IMR-90 (cell line): Measurements from ENCODE around the gene TMPRSS15. TPM values are rescaled to one million over a fixed set of nuclear protein-coding genes. Genes with fewer than 3 reads are reported as not detected.

Experiments
- ATAC-seq: fragments of 200-7000 bp; cut with Tn5 transposase; 2 replicates; pipeline ENCODE4 v1.9.1; 2020; ENCODE audit warnings: low read depth, mild to moderate bottlenecking, moderate library complexity
- BruUV-seq: library from RNA; stranded (reverse); fragments of 400-500 nt; replicated peaks from 2 replicates; lab custom pipeline; 2021; lab: Mats Ljungman, UMichigan
- CTCF ChIA-PET: fragments of 300-600 bp; formaldehyde crosslinking; extraction: SDS; loops from one replicate; lab custom pipeline; 2021; ENCODE audit warnings: antibody characterized with exemption; lab: Yijun Ruan, JAX
- POLR2A ChIA-PET: fragments of 300-600 bp; sonication (Branson Sonifier 250); formaldehyde crosslinking; loops from one replicate; lab custom pipeline; 2022; ENCODE audit warnings: antibody characterized with exemption; ENCODE audit not compliant: unreplicated experiment; lab: Charles Lee
- DNase-seq: peaks from one replicate; pipeline ENCODE4 v3.0.0; 2013
- H2AFZ ChIP-seq: replicated peaks from 2 replicates; pipeline ENCODE3; 2013; ENCODE audit warnings: low read length, mild to moderate bottlenecking; ENCODE audit not compliant: poor library complexity
- H2AK5ac ChIP-seq: 2 replicates; pipeline ENCODE4 v1.6.1; 2013; ENCODE audit warnings: low read depth, low read length, inconsistent platforms
- H2AK9ac ChIP-seq: replicated peaks from 2 replicates; pipeline ENCODE3; 2013; ENCODE audit warnings: mild to moderate bottlenecking, low read depth, low read length, moderate library complexity; ENCODE audit not compliant: poor library complexity
- H2BK120ac ChIP-seq: 2 replicates; pipeline ENCODE4 v1.6.1; 2013; ENCODE audit warnings: low read depth, low read length, inconsistent platforms
- H2BK15ac ChIP-seq: 3 replicates; pipeline ENCODE4 v1.6.1; 2013; ENCODE audit warnings: low read depth, low read length, inconsistent platforms
- H2BK20ac ChIP-seq: 2 replicates; pipeline ENCODE4 v1.6.1; 2013; ENCODE audit warnings: low read depth, mild to moderate bottlenecking, inconsistent platforms, low read length, moderate library complexity
- H2BK5ac ChIP-seq: 2 replicates; pipeline ENCODE4 v1.6.1; 2013; ENCODE audit warnings: mild to moderate bottlenecking, low read depth, low read length, inconsistent platforms; ENCODE audit not compliant: poor library complexity, severe bottlenecking
- H3K14ac ChIP-seq: replicated peaks from 2 replicates; pipeline ENCODE4 v1.6.1; 2013; ENCODE audit warnings: low read depth, low read length, inconsistent platforms
- H3K18ac ChIP-seq: 2 replicates; pipeline ENCODE4 v1.6.1; 2013; ENCODE audit warnings: low read depth, low read length, control low read depth
- H3K23ac ChIP-seq: 2 replicates; pipeline ENCODE4 v1.6.1; 2013; ENCODE audit warnings: low read depth, low read length, inconsistent platforms
- H3K27ac ChIP-seq: 2 replicates; pipeline ENCODE4 v1.5.1; 2013; ENCODE audit warnings: mild to moderate bottlenecking, control low read depth, low read length; ENCODE audit not compliant: insufficient read depth
- H3K27me3 ChIP-seq: 2 replicates; pipeline ENCODE4 v1.6.1; 2013; ENCODE audit warnings: low read length; ENCODE audit not compliant: control insufficient read depth, insufficient read depth
- H3K36me3 ChIP-seq: 2 replicates; pipeline ENCODE4 v1.6.1; 2013; ENCODE audit warnings: low read length, mixed read lengths; ENCODE audit not compliant: control insufficient read depth, insufficient read depth
- H3K4ac ChIP-seq: 2 replicates; pipeline ENCODE4 v1.6.1; 2013; ENCODE audit warnings: low read depth, low read length, inconsistent platforms
- H3K4me1 ChIP-seq: 2 replicates; pipeline ENCODE4 v1.6.1; 2013; ENCODE audit warnings: low read length, mixed read lengths; ENCODE audit not compliant: control insufficient read depth, insufficient read depth
- H3K4me2 ChIP-seq: 2 replicates; pipeline ENCODE4 v1.6.1; 2013; ENCODE audit warnings: low read depth, mild to moderate bottlenecking, control low read depth, low read length, moderate library complexity
- H3K4me3 ChIP-seq: 2 replicates; pipeline ENCODE4 v1.5.1; 2013; ENCODE audit warnings: low read depth, mild to moderate bottlenecking, control low read depth, low read length, moderate library complexity; ENCODE audit not compliant: insufficient read depth
- H3K56ac ChIP-seq: 2 replicates; pipeline ENCODE4 v1.6.1; 2013; ENCODE audit warnings: low read length, inconsistent platforms; ENCODE audit not compliant: insufficient read depth; ENCODE audit errors: extremely low read depth
- H3K79me1 ChIP-seq, 2 experiments: 2 replicates each; pipeline ENCODE4 v1.6.1; 2013; ENCODE audit warnings: low read length in 2 of 2, inconsistent platforms in 1 of 2, low read depth in 1 of 2
- H3K9ac ChIP-seq: 2 replicates; pipeline ENCODE4 v1.6.1; 2013; ENCODE audit warnings: low read depth, low read length, control low read depth
- H3K9me1 ChIP-seq: 2 replicates; pipeline ENCODE4 v1.6.1; 2013; ENCODE audit warnings: low read length, inconsistent platforms; ENCODE audit not compliant: insufficient read depth
- H3K9me3 ChIP-seq: 2 replicates; pipeline ENCODE4 v1.6.1; 2013; ENCODE audit warnings: low read length; ENCODE audit not compliant: control insufficient read depth, insufficient read depth
- H4K20me1 ChIP-seq: 2 replicates; pipeline ENCODE4 v1.6.1; 2013; ENCODE audit warnings: low read length, inconsistent platforms; ENCODE audit not compliant: insufficient read depth
- H4K5ac ChIP-seq: 2 replicates; pipeline ENCODE4 v1.6.1; 2013; ENCODE audit warnings: mild to moderate bottlenecking, low read depth, low read length, control low read depth
- H4K8ac ChIP-seq, 2 experiments: 2 replicates each; pipeline ENCODE4 v1.6.1; 2013; ENCODE audit warnings: low read depth in 2 of 2, low read length in 2 of 2, control low read depth in 1 of 2, inconsistent platforms in 1 of 2
- H4K91ac ChIP-seq: 2 replicates; pipeline ENCODE4 v1.6.1; 2013; ENCODE audit warnings: low read depth, low read length, inconsistent platforms; ENCODE audit not compliant: insufficient read depth
- BHLHE40 ChIP-seq: fragments of 150-350 bp; IDR thresholded peaks from 2 replicates; pipeline ENCODE4 v1.6.1; 2016; ENCODE audit warnings: mild to moderate bottlenecking, low read depth, low read length
- CEBPB ChIP-seq: IDR thresholded peaks from 2 replicates; pipeline ENCODE4 v1.6.1; 2012; ENCODE audit warnings: low read depth, low read length, improper control_type of control experiment
- ELK1 ChIP-seq: fragments of 150-350 bp; IDR thresholded peaks from 2 replicates; pipeline ENCODE4 v1.6.1; 2016; ENCODE audit warnings: low read depth, mild to moderate bottlenecking, low read length, moderate library complexity, borderline replicate concordance
- FOS ChIP-seq: fragments of 150-350 bp; IDR thresholded peaks from 2 replicates; pipeline ENCODE4 v1.6.1; 2016; ENCODE audit warnings: low read depth, low read length
- MAFK ChIP-seq: IDR thresholded peaks from 2 replicates; pipeline ENCODE4 v1.6.1; 2012; ENCODE audit warnings: low read depth, low read length, improper control_type of control experiment
- MAZ ChIP-seq: IDR thresholded peaks from 2 replicates; pipeline ENCODE4 v1.6.1; 2012; ENCODE audit warnings: low read depth, mild to moderate bottlenecking, low read length, improper control_type of control experiment, moderate library complexity, borderline replicate concordance
- MXI1 ChIP-seq: IDR thresholded peaks from 2 replicates; pipeline ENCODE4 v1.6.1; 2012; ENCODE audit warnings: low read depth, mild to moderate bottlenecking, low read length, moderate library complexity, borderline replicate concordance
- NFE2L2 ChIP-seq: fragments of 150-350 bp; IDR thresholded peaks from 2 replicates; pipeline ENCODE4 v1.6.1; 2016; ENCODE audit warnings: low read depth, mild to moderate bottlenecking, low read length
- POLR2A ChIP-seq: IDR thresholded peaks from 2 replicates; pipeline ENCODE4 v1.6.1; 2012; ENCODE audit warnings: mild to moderate bottlenecking, low read depth, low read length
- RAD21 ChIP-seq: IDR thresholded peaks from 2 replicates; pipeline ENCODE4 v1.6.1; 2012; ENCODE audit warnings: low read length, improper control_type of control experiment
- RCOR1 ChIP-seq: IDR thresholded peaks from 2 replicates; pipeline ENCODE4 v1.6.1; 2012; ENCODE audit warnings: mild to moderate bottlenecking, low read length, improper control_type of control experiment; ENCODE audit not compliant: insufficient replicate concordance
- RFX5 ChIP-seq: IDR thresholded peaks from 2 replicates; pipeline ENCODE4 v1.8.0; 2012; ENCODE audit warnings: low read depth, mild to moderate bottlenecking, low read length, moderate library complexity
- SMC3 ChIP-seq: fragments of 150-350 bp; IDR thresholded peaks from 2 replicates; pipeline ENCODE4 v1.6.1; 2016; ENCODE audit warnings: low read depth, mild to moderate bottlenecking, antibody characterized with exemption, low read length, moderate library complexity
- USF2 ChIP-seq: fragments of 150-350 bp; IDR thresholded peaks from 2 replicates; pipeline ENCODE4 v1.6.1; 2017; ENCODE audit warnings: mild to moderate bottlenecking, antibody characterized with exemption, low read length, low read depth
- WGBS, 2 experiments: methylation state at CpG; one replicate each; pipeline versions ENCODE4 v1.1.5 to v1.1.7; 2013; ENCODE audit warnings: missing lambda C conversion rate in 2 of 2; ENCODE audit not compliant: insufficient read length in 1 of 2; ENCODE audit errors: extremely low coverage in 2 of 2; 5-methylcytosine and 5-hydroxymethylcytosine counted together
- dilution Hi-C: fragments of 300-500 bp; cut with HindIII; formaldehyde crosslinking; loops from one replicate; pipeline ENCODE4 v1.14.3; 2018; ENCODE audit warnings: low sequenced_read_pairs; ENCODE audit not compliant: unreplicated experiment
- in situ Hi-C: fragments of 300-500 bp; cut with MboI; formaldehyde crosslinking; loops from 3 replicates; pipeline ENCODE4 v1.14.3; 2019; ENCODE audit warnings: low sequenced_read_pairs, inconsistent platforms, mixed read lengths
- intact Hi-C: fragments of 100-400 bp; cut with micrococcal nuclease; formaldehyde crosslinking; loops from 2 replicates; pipeline ENCODE4 v1.10.0; 2022
- polyA plus RNA-seq, 3 experiments: library from polyadenylated mRNA; depleted of rRNA; stranded (reverse); fragments of >200 nt; gene quantifications; 2 replicates each; pipeline ENCODE4 v1.2.3, GENCODE V29; 2012; ENCODE audit warnings: low replicate concordance in 1 of 3
- total RNA-seq: library from RNA; depleted of rRNA; stranded (reverse); fragments of >200 nt; gene quantifications from 2 replicates; pipeline ENCODE4 v1.2.3, GENCODE V29; 2012
- TF ChIP-seq, protein P1 (sequence below): conservative IDR thresholded peaks from 2 replicates; pipeline ENCODE4 v1.5.1; 2012; ENCODE audit warnings: mild to moderate bottlenecking, low read depth, low read length, improper control_type of control experiment

Gene TMPRSS15
- total and polyA plus RNA-seq, 2 of the 4 experiments (the other 2 are of a cell fraction): not detected

DNA sequence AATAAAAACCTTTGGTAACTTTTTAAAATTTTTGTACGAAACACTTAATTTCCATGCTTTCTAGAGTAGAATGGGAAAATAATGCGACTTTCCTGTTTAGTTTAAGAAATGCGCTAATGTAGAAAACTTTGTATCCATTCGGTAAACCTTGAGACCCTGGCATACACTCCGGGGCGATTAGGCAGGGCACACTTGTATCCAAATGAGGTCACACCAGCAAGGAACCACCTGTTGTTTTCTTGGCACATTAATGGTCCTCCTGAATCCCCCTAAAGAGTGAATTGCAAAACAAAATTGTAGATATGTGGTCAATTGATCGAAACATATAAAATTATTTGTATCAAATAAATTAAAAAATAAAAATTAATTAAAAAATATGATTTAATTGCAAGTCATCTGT is 133.7 kb downstream of the TMPRSS15 start:
- Histone ChIP-seq H3K9me1 (no peaks in the 10 kb centered on the region), H2BK5ac (no peak overlapping the region), H3K18ac (no peak overlapping the region), H3K4me2 (no peak overlapping the region), H2BK15ac (no peak overlapping the region), H3K56ac (no peak overlapping the region), H2BK120ac (no peak overlapping the region), H3K14ac (no peak overlapping the region), H4K91ac (no peak overlapping the region), H3K79me1 (no peaks in the 10 kb centered on the region), H3K9ac (no peak overlapping the region), H4K8ac (no peak overlapping the region), H3K4me1 (no peaks in the 10 kb centered on the region), H2BK20ac (no peak overlapping the region), H3K27ac (no peak overlapping the region), H4K20me1 (no peaks in the 10 kb centered on the region), H3K36me3 (no peaks in the 10 kb centered on the region), H3K23ac (no peak overlapping the region), H4K5ac (no peak overlapping the region), H2AFZ (no peak overlapping the region), H2AK5ac (no peak overlapping the region), H3K27me3 (no peaks in the 10 kb centered on the region), H3K9me3 (peaks cover 3% of the 10 kb centered on the region; the same call in 1 of the 2 replicates), H3K4me3 (no peak overlapping the region), H3K4ac (no peak overlapping the region), H2AK9ac (no peak overlapping the region)
- DNase-seq (no peak), ATAC-seq (no peak)
- TF ChIP-seq MAZ: no peak
- no peak for TF ChIP-seq NFE2L2
- TF ChIP-seq USF2: no peak
- no peak for TF ChIP-seq RAD21
- no peak for TF ChIP-seq MAFK
- no peak for TF ChIP-seq RFX5
- no peak for TF ChIP-seq RCOR1
- no peak for TF ChIP-seq POLR2A
- no peak for TF ChIP-seq SMC3
- TF ChIP-seq MXI1: no peak
- TF ChIP-seq CEBPB: no peak
- no peak for TF ChIP-seq BHLHE40
- no peak for TF ChIP-seq ELK1
- TF ChIP-seq, protein P1, sequence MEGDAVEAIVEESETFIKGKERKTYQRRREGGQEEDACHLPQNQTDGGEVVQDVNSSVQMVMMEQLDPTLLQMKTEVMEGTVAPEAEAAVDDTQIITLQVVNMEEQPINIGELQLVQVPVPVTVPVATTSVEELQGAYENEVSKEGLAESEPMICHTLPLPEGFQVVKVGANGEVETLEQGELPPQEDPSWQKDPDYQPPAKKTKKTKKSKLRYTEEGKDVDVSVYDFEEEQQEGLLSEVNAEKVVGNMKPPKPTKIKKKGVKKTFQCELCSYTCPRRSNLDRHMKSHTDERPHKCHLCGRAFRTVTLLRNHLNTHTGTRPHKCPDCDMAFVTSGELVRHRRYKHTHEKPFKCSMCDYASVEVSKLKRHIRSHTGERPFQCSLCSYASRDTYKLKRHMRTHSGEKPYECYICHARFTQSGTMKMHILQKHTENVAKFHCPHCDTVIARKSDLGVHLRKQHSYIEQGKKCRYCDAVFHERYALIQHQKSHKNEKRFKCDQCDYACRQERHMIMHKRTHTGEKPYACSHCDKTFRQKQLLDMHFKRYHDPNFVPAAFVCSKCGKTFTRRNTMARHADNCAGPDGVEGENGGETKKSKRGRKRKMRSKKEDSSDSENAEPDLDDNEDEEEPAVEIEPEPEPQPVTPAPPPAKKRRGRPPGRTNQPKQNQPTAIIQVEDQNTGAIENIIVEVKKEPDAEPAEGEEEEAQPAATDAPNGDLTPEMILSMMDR: no peak
- no peak for TF ChIP-seq FOS
- intact Hi-C loops (no loop called here), in situ Hi-C loops (no loop called here), dilution Hi-C loops (no loop called here)
- no CpG with 5 or more reads among the region's 7 CpGs for WGBS, 2 experiments
- ChIA-PET POLR2A (no interaction called here), CTCF (no interaction called here)
- no TSS peak for BruUV-seq
